ENCODE measurements around the gene ASAP2. TPM values are rescaled to one million over a fixed set of nuclear protein-coding genes. Genes with fewer than 3 reads are reported as not detected.

The ASAP2 gene
- total RNA-seq, 2 experiments from 2014 or later, result 0.14 to 0.15 TPM

DNA sequence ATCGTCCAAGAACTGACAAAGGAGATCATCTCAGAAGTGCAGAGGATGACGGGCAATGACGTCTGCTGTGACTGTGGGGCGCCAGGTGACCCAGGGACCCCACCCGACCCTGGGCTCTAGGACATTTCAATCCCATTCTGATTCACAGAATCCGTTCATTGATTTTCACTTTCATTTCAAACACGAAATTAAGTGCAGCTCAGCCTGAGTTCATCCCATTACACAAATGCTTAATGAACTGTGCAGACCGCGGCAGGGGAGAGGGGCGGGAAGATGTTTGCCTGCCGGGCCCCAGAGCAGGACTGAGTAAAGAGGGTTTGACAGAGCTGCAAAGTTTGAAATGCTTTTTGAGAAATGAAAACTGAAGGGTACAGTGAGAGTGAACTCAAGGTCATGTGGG, 149.6 kb downstream of the ASAP2 start:
- intact Hi-C loops (cut with micrococcal nuclease), result no loop called here
- Mint-ChIP-seq H3K4me1 (ENCODE audit: low read depth) (no peaks in the 10 kb centered on the region), H3K9me3 (no peaks in the 10 kb centered on the region), H3K27me3 (ENCODE audit: low read depth) (peaks cover 8% of the 10 kb centered on the region), H3K27ac (no peak overlapping the region), H3K4me3 (no peak overlapping the region), H3K36me3 (ENCODE audit: low read depth) (no peaks in the 10 kb centered on the region)
- DNase-seq, result no peak
- CTCF ChIA-PET, result no interaction called here

DNA sequence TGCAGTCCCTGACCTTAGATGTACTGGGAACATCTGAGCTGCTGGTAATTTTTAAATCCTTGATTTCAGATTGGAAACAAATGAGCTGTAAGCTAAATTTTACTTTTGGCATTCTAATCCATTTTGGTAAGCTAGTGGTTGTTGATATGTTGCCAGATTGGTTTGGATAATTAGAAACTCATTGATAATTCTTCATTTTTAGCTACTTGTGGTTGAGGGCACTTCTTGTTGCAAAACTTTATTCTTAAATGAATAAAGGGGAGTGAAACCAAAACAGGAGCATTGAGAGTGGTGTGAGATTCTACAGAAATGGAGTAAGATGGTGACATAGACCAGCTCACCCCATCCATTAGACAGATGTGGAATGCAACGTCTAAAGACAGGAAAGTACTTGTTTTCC, 152.2 kb downstream of the ASAP2 start:
- Mint-ChIP-seq H3K27ac (no peak overlapping the region), H3K9me3 (no peaks in the 10 kb centered on the region), H3K4me3 (no peak overlapping the region), H3K4me1 (ENCODE audit: low read depth) (no peaks in the 10 kb centered on the region), H3K36me3 (ENCODE audit: low read depth) (no peaks in the 10 kb centered on the region), H3K27me3 (ENCODE audit: low read depth) (peaks cover 9% of the 10 kb centered on the region)
- DNase-seq, result no peak
- intact Hi-C loops (cut with micrococcal nuclease), result no loop called here
- CTCF ChIA-PET, result no interaction called here

DNA sequence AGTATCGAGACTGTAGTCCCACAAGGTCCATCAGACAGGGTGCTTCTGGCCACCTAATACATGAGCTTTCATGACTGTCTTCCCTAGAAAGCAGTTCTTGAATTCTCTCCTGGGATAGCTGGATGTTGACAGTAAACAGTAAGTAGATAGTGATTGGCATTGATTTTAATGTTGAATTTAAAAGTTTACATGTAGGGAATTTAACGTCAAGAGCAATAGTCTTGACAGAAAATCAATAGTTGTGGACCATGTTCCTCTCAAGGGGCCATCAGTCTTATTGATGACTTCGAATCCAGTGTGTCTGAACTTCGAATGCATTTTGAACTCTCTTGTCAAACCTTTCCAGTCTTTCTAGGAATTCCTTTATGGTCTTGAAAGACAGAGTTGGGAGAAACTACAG, 152.9 kb downstream of the ASAP2 start:
- CTCF ChIA-PET, result no interaction called here
- intact Hi-C loops (cut with micrococcal nuclease), result no loop called here
- Mint-ChIP-seq H3K27ac (no peak overlapping the region), H3K4me1 (ENCODE audit: low read depth) (no peaks in the 10 kb centered on the region), H3K27me3 (ENCODE audit: low read depth) (peaks cover 9% of the 10 kb centered on the region), H3K36me3 (ENCODE audit: low read depth) (no peaks in the 10 kb centered on the region), H3K9me3 (no peaks in the 10 kb centered on the region), H3K4me3 (no peak overlapping the region)
- DNase-seq, result no peak

DNA sequence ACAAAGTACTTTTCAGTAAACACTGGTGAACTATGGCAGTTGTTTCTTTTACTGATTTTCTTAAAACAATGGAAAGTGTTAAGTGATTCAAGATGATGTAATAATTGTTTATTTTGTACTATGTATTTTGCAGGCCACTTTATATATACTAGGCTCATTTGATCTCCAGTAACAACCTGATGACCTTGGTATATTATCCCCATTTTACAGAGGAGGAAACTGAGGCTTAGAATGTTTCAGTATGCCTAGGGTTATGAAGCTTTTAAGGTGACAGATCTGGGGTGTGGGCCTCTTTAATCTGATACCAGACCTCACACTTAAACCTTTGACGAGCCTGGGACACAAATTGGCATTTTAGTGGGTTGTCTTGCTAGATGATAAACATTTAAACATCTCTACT, 153.5 kb downstream of the ASAP2 start:
- no peak overlapping the region for H3K4me3 Mint-ChIP-seq
- intact Hi-C loops (cut with micrococcal nuclease), result no loop called here
- no peak overlapping the region for H3K27ac Mint-ChIP-seq
- no peaks in the 10 kb centered on the region for H3K36me3 Mint-ChIP-seq (ENCODE audit: low read depth)
- no peak for DNase-seq
- no peaks in the 10 kb centered on the region for H3K9me3 Mint-ChIP-seq
- no peaks in the 10 kb centered on the region for H3K4me1 Mint-ChIP-seq (ENCODE audit: low read depth)
- peaks cover 9% of the 10 kb centered on the region for H3K27me3 Mint-ChIP-seq (ENCODE audit: low read depth)
- CTCF ChIA-PET, result no interaction called here

DNA sequence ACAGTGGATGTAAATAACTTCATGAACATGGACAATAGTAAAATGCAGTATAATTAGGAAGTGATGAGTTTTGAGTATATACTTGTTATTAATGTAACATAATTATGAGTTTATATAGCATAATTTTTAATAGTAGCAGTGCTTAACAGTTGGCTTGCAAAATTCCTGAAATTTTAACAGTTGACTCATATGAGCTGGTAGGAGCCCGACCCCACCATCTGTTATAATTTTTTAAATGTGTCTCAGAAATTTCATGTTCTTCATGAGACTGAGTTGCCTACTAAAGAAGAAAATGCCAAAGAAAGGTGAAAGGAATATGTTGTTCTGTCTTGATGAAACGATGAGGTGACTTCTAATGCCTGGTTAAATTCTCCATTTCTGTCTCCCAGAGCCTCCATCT, 154.1 kb downstream of the ASAP2 start:
- no peak for DNase-seq
- no peaks in the 10 kb centered on the region for H3K36me3 Mint-ChIP-seq (ENCODE audit: low read depth)
- H3K4me3 Mint-ChIP-seq, result no peak overlapping the region
- H3K4me1 Mint-ChIP-seq (ENCODE audit: low read depth), result no peaks in the 10 kb centered on the region
- H3K27ac Mint-ChIP-seq, result no peak overlapping the region
- H3K27me3 Mint-ChIP-seq (ENCODE audit: low read depth), result peaks cover 9% of the 10 kb centered on the region
- intact Hi-C loops (cut with micrococcal nuclease), result no loop called here
- CTCF ChIA-PET, result no interaction called here
- H3K9me3 Mint-ChIP-seq, result no peaks in the 10 kb centered on the region

DNA sequence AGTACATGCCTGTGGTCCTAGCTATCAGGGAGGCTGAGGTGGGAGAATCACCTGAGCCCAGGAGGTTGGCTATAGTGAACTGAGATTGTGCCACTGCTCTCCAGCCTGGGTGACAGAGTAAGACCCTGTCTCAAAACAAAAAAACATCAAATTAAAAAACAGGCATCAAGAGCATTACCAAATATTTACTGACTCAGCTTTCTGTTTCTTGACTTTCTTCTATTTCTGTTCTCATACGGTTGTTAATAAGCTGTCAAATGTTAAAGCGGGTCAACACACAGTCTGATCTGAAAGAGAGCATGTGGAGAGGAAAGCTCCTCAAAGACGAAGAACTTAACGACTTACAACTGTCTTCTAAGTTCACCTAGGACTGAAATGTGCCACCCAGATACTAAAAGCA, 157.8 kb downstream of the ASAP2 start:
- CTCF ChIA-PET, result interaction anchor here (0.6 to 0.9 kb wide), 3 partner anchors 25 to 179 kb away, joined by 3 to 4 read pairs (median 3); no protein-coding TSS in a partner anchor
- H3K4me1 Mint-ChIP-seq (ENCODE audit: low read depth), result no peaks in the 10 kb centered on the region

DNA sequence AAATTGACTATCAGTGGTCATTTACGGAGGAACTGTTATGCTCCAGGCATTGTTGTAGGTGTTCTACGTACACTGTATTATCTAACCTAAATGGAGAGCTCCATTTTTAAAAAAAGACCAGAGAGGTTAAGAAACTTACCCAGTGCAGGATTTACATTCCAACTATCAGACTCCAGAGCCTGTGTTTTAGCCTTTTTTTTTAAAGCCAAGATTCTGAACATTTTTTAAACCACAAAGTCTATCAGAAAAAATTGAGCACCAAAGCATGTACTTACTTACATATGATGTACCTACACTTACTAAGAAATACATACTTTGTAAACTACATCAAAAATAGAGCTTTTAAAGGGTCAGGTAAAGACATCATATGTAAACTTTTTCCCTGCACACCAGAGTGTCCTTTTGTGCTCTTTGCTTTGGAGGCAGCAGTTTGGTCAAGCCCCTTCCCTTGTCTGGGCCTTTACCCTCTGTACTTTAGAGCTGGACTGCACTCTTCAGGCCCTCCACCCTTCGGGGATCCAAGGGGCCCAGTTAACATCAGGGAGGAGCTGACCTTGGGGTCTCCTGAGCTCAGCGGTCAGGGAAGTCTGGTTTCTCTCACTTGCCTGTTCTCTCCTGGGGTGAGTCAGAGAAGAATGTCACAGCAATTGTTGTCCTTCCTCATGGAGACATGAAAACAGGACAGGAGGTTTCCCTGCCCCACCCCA, 158.3 kb downstream of the ASAP2 start:
- H3K36me3 Mint-ChIP-seq (ENCODE audit: low read depth), result no peaks in the 10 kb centered on the region
- peaks cover 2% of the 10 kb centered on the region for H3K27me3 Mint-ChIP-seq (ENCODE audit: low read depth)
- intact Hi-C loops (cut with micrococcal nuclease), result no loop called here
- no peak overlapping the region for H3K27ac Mint-ChIP-seq
- no peak overlapping the region for H3K4me3 Mint-ChIP-seq
- no peak for DNase-seq
- CTCF ChIA-PET, result interaction anchor here (0.6 to 0.9 kb wide), 3 partner anchors 24 to 179 kb away, joined by 3 to 4 read pairs (median 3); no protein-coding TSS in a partner anchor
- no peaks in the 10 kb centered on the region for H3K9me3 Mint-ChIP-seq
- H3K4me1 Mint-ChIP-seq (ENCODE audit: low read depth), result no peaks in the 10 kb centered on the region

More for the DNA sequence above, 157.8 kb downstream of the ASAP2 start:
- intact Hi-C loops (cut with micrococcal nuclease), result no loop called here
- H3K4me3 Mint-ChIP-seq, result no peak overlapping the region
- peaks cover 2% of the 10 kb centered on the region for H3K27me3 Mint-ChIP-seq (ENCODE audit: low read depth)
- no peaks in the 10 kb centered on the region for H3K9me3 Mint-ChIP-seq
- DNase-seq, result no peak
- no peaks in the 10 kb centered on the region for H3K36me3 Mint-ChIP-seq (ENCODE audit: low read depth)
- no peak overlapping the region for H3K27ac Mint-ChIP-seq

DNA sequence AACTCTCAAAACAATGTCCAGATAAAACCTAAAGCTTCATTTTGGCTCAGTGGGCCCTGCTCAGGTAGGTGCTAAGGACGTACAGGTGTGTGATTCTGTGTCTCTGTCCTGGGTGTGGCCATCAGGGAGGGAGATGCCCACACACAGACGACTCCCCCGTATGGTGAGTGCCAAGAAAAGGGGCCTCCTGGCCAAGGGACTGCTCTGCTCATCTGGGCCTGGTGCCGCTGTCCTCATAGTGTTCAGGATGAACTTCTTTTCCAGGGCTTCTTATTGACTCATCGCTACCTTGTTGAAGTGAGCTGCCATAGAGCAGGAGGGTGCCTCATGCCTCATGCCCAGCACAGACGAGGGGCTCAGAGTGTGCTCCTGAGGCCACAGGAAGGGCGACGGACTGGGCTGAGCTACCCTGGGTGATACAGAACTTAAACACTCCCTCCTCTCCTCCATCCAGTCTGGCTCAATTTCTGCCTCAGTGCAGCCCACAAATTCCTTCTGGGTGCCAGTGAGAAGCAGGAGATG, 158.9 kb downstream of the ASAP2 start:
- no peak for DNase-seq
- Mint-ChIP-seq H3K4me3 (no peak overlapping the region), H3K27me3 (ENCODE audit: low read depth) (peaks cover 2% of the 10 kb centered on the region), H3K27ac (no peak overlapping the region), H3K4me1 (ENCODE audit: low read depth) (no peaks in the 10 kb centered on the region), H3K36me3 (ENCODE audit: low read depth) (no peaks in the 10 kb centered on the region), H3K9me3 (no peaks in the 10 kb centered on the region)
- intact Hi-C loops (cut with micrococcal nuclease), result no loop called here
- CTCF ChIA-PET, result interaction anchor here (1.5 kb wide), 1 partner anchor 222 kb away, joined by 4 read pairs; no protein-coding TSS in a partner anchor

DNA sequence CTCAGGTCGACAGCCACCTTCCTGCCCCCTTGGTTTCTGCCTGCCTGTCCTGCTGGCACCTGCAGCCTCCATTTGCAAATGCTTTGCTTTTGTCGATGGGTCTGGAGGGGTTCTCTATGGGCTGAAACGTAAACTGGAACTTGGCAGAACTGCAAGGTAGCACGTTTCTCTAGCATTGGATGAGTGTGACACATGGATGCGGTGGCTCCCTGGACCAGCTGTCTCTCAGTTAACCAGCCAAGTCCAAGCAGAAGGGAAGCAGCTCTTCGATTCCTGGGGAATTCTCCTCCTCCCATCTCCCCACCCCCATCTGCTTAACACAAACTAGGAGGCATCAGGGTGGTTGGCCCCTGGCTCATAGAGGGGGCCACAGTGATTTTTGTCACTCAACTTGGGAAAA, 159.4 kb downstream of the ASAP2 start:
- Mint-ChIP-seq H3K27me3 (ENCODE audit: low read depth) (peaks cover 2% of the 10 kb centered on the region), H3K27ac (no peak overlapping the region), H3K4me1 (ENCODE audit: low read depth) (no peaks in the 10 kb centered on the region), H3K4me3 (no peak overlapping the region), H3K36me3 (ENCODE audit: low read depth) (no peaks in the 10 kb centered on the region), H3K9me3 (no peaks in the 10 kb centered on the region)
- CTCF ChIA-PET, result interaction anchor here (1.5 kb wide), 1 partner anchor 223 kb away, joined by 4 read pairs; no protein-coding TSS in a partner anchor
- no peak for DNase-seq
- intact Hi-C loops (cut with micrococcal nuclease), result no loop called here

DNA sequence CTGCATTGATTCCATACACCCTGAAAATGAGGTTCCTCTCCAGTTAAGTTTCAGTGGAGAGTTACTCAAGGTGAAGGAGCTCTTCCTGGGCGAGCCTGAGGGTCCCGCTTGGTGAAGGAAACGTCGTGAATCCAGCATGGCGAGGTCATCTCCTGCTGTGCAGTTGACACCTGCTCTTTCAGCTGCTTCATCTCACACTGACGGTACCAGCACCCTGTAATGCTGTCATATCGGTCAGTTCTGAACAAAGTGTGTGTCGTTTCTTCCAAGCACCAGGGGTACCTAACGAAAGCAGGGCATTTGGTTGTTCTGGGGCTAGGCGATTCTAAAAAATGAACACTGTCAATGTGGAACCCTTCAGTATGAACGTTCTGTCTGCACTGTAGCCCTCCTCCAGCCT, 164.1 kb downstream of the ASAP2 start:
- Mint-ChIP-seq H3K9me3 (no peaks in the 10 kb centered on the region), H3K4me1 (ENCODE audit: low read depth) (no peaks in the 10 kb centered on the region), H3K27me3 (ENCODE audit: low read depth) (no peaks in the 10 kb centered on the region), H3K4me3 (no peak overlapping the region), H3K36me3 (ENCODE audit: low read depth) (no peaks in the 10 kb centered on the region), H3K27ac (no peak overlapping the region)
- DNase-seq, result no peak
- intact Hi-C loops (cut with micrococcal nuclease), result loop anchor here (1.0 kb wide), 1 partner anchor 228 kb away; no protein-coding TSS in a partner anchor
- CTCF ChIA-PET, result interaction anchor here (1.2 to 1.6 kb wide), 2 partner anchors 227 to 229 kb away, joined by 3 to 7 read pairs; no protein-coding TSS in a partner anchor

DNA sequence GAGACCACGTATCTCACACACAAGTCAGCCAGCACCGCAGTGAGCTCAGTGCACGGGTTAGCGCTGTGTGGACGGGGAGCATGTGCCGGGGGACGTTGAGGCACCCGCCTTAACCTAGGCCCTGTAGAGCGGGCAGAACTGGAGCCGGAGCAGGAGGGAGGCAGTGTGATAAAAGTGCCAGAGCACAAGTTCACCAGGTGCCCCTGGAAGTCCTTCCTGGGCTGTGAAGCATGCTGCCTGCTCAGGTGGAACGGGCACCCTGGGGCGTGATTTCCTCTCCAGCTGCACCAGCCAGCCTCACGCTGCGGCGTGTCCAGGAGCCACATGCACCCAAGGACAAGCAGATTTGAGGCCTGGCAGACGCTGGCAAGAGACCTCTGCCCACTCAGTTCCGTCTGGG, 166.4 kb downstream of the ASAP2 start:
- Mint-ChIP-seq H3K27ac (no peak overlapping the region), H3K27me3 (ENCODE audit: low read depth) (no peaks in the 10 kb centered on the region), H3K4me3 (no peak overlapping the region), H3K4me1 (ENCODE audit: low read depth) (no peaks in the 10 kb centered on the region), H3K36me3 (ENCODE audit: low read depth) (no peaks in the 10 kb centered on the region), H3K9me3 (no peaks in the 10 kb centered on the region)
- CTCF ChIA-PET, result no interaction called here
- no peak for DNase-seq
- intact Hi-C loops (cut with micrococcal nuclease), result no loop called here

DNA sequence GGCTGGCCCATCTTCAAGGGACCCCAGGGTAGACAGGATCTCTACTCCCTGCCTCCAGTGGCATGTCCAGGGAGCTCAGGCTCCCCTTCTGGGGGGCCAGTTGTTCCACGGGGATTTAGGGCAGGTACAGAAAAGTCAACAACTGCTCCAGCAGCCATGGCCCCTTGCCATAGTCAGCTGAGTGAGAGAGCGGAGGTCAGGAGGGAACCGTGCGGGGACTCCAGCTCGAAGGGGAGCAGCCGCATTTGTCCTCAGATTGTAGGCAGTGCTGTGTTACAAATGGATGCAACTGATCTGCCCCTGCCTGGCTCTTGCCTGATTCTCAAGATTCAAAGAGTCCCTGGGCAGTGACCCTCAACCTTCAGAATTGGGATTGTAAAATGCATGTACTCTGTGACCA, 166.9 kb downstream of the ASAP2 start:
- no peaks in the 10 kb centered on the region for H3K4me1 Mint-ChIP-seq (ENCODE audit: low read depth)
- intact Hi-C loops (cut with micrococcal nuclease), result no loop called here
- H3K27me3 Mint-ChIP-seq (ENCODE audit: low read depth), result no peaks in the 10 kb centered on the region
- H3K4me3 Mint-ChIP-seq, result no peak overlapping the region
- H3K27ac Mint-ChIP-seq, result no peak overlapping the region
- no peak for DNase-seq
- no peaks in the 10 kb centered on the region for H3K9me3 Mint-ChIP-seq
- H3K36me3 Mint-ChIP-seq (ENCODE audit: low read depth), result no peaks in the 10 kb centered on the region
- CTCF ChIA-PET, result no interaction called here

DNA sequence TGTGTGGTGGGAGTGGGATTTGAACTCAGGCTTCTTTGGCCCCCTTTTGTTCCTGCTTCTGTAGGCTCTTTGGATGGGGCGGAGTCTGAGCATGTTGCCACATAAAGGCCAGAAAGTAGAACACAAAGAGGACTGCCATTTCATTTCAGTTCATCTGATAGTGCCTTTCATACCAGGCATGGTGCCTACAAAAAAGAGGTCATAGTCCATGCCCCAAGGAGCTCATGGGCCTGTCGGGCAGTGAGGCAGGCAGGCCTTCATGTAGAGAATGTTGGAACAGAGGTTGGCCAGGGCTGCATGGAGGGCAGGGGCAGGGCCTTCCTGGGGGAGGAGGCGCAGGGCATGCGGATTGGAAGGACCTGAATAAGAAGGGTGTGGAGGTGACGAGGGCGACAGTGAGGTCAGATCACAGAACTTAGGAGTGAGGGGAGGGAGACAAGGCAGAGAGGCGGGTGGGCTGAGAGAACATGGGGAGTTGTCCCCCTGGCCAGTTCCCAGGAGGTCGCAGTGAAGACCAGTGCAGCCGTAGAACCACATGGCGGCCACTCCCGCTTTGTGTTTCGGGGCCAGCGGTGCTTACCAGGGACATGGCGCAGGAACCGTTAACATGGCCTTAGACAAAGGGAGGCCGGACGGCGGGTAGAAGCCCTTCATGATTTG, 167.6 kb downstream of the ASAP2 start:
- Mint-ChIP-seq H3K27me3 (ENCODE audit: low read depth) (no peaks in the 10 kb centered on the region), H3K27ac (no peak overlapping the region), H3K9me3 (no peaks in the 10 kb centered on the region), H3K36me3 (ENCODE audit: low read depth) (no peaks in the 10 kb centered on the region), H3K4me3 (no peak overlapping the region), H3K4me1 (ENCODE audit: low read depth) (no peaks in the 10 kb centered on the region)
- intact Hi-C loops (cut with micrococcal nuclease), result no loop called here
- CTCF ChIA-PET, result no interaction called here
- DNase-seq, result no peak
